Epithelial cell of prostate (primary cell): Measurements from ENCODE around the gene TBC1D14.
"Not testable (repeated sequence)": the region's sequence is repeated elsewhere in the genome, so short reads cannot be mapped to it uniquely, and the experiment has no call there.

Experiments used
- DNase-seq: peaks from one replicate; pipeline ENCODE4 v3.0.0-alpha.2; 2011; ENCODE audit warnings: low read depth, low spot score
- H3K27ac ChIP-seq: fragments of 450-650 bp; 2 replicates; pipeline ENCODE4 v1.5.1; 2017; ENCODE audit warnings: mild to moderate bottlenecking

Gene TBC1D14

GRCh38 chr4:7067452-7068278, 158.0 kb downstream of the TBC1D14 start, which contains the start of gene GRPEL1:
Gene GRPEL1 (minus strand): TSS chr4:7068064. CDS start chr4:7068032, 32 bp downstream.
- DNase-seq: peak; percentile 97
- peak within 1 kb of the TSS; percentile 72 for H3K27ac ChIP-seq

- peak overlapping the region; percentile 72 for H3K27ac ChIP-seq
- no peak for DNase-seq
Observed at GRCh38 chr4:7068279-7068842, 158.7 kb downstream of the TBC1D14 start.

- peak overlapping the region; percentile 72 for H3K27ac ChIP-seq
- no peak for DNase-seq
Observed at GRCh38 chr4:7068883-7069282, 159.3 kb downstream of the TBC1D14 start.

GRCh38 chr4:7070729-7071511, 161.3 kb downstream of the TBC1D14 start:
- no peak for DNase-seq
- no peak overlapping the region for H3K27ac ChIP-seq

GRCh38 chr4:7073059-7073458, 163.4 kb downstream of the TBC1D14 start:
- no peak for DNase-seq
- no peak overlapping the region for H3K27ac ChIP-seq

- no peak overlapping the region for H3K27ac ChIP-seq
- no peak for DNase-seq
Observed at GRCh38 chr4:7073526-7074390, 164.1 kb downstream of the TBC1D14 start.

GRCh38 chr4:7074426-7074825, 164.8 kb downstream of the TBC1D14 start:
- H3K27ac ChIP-seq: no peak overlapping the region
- DNase-seq: no peak

GRCh38 chr4:7075962-7076695, 166.5 kb downstream of the TBC1D14 start:
- H3K27ac ChIP-seq: no peak overlapping the region
- DNase-seq: no peak

GRCh38 chr4:7076696-7077082, 167.1 kb downstream of the TBC1D14 start:
- DNase-seq: no peak
- H3K27ac ChIP-seq: no peak overlapping the region

- no peak overlapping the region for H3K27ac ChIP-seq
- no peak for DNase-seq
Observed at GRCh38 chr4:7077371-7077770, 167.7 kb downstream of the TBC1D14 start.

GRCh38 chr4:7078025-7078424, 168.4 kb downstream of the TBC1D14 start:
- DNase-seq: no peak
- no peak overlapping the region for H3K27ac ChIP-seq

- H3K27ac ChIP-seq, DNase-seq: not testable (repeated sequence)
Observed at GRCh38 chr4:7079483-7079882, 169.9 kb downstream of the TBC1D14 start.

- not testable (repeated sequence) for DNase-seq, H3K27ac ChIP-seq
Observed at GRCh38 chr4:7079909-7080308, 170.3 kb downstream of the TBC1D14 start.
